SK-N-SH (cell line): Measurements from ENCODE around the gene GATA3.

Source experiments
- CTCF ChIP-seq: fragments of 200-600 bp; sonication (generic); IDR thresholded peaks from 2 replicates; pipeline ENCODE4 v1.6.1; 2017; ENCODE audit warnings: antibody characterized with exemption, mild to moderate bottlenecking, moderate library complexity
- REST ChIP-seq: IDR thresholded peaks from 2 replicates; pipeline ENCODE4 v1.6.1; 2012; ENCODE audit warnings: mild to moderate bottlenecking, low read depth, low read length, moderate library complexity
- SIN3A ChIP-seq: IDR thresholded peaks from 2 replicates; pipeline ENCODE4 v1.6.1; 2012; ENCODE audit warnings: low read depth, mild to moderate bottlenecking, low read length, moderate library complexity, borderline replicate concordance
- TF ChIP-seq, protein P1 (sequence below): IDR thresholded peaks from 2 replicates; pipeline ENCODE4; 2012

GRCh38 chr10:8058274-8059111 is 4.0 kb downstream of the GATA3 start:
- TF ChIP-seq CTCF (no peak), REST (no peak), SIN3A (no peak; the same call in 1 of the 2 replicates)
- TF ChIP-seq, protein P1, sequence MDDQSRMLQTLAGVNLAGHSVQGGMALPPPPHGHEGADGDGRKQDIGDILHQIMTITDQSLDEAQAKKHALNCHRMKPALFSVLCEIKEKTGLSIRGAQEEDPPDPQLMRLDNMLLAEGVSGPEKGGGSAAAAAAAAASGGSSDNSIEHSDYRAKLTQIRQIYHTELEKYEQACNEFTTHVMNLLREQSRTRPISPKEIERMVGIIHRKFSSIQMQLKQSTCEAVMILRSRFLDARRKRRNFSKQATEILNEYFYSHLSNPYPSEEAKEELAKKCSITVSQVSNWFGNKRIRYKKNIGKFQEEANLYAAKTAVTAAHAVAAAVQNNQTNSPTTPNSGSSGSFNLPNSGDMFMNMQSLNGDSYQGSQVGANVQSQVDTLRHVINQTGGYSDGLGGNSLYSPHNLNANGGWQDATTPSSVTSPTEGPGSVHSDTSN = no peak
